Liver (tissue), 9 donors: ENCODE data around the gene RTN4. TPM values are rescaled to one million over a fixed set of nuclear protein-coding genes. Genes with fewer than 3 reads are reported as not detected.

Source experiments
- DNase-seq: peaks from one replicate; pipeline ENCODE4 v3.0.0-alpha.2; 2017; ENCODE audit warnings: low spot score
- H3K27ac ChIP-seq, 2 donors: one replicate each; pipeline ENCODE4 v1.7.0; 2013; ENCODE audit warnings: inconsistent platforms in 2 of 2, low read length in 2 of 2, control low read depth in 1 of 2, low read depth in 1 of 2, mild to moderate bottlenecking in 1 of 2
- H3K27me3 ChIP-seq, 4 donors: one replicate each; pipeline versions ENCODE4 v1.6.1 to v1.7.0; 2013; ENCODE audit warnings: low read length in 3 of 4, inconsistent platforms in 1 of 4, mild to moderate bottlenecking in 1 of 4, moderate library complexity in 1 of 4; ENCODE audit not compliant: control insufficient read depth in 4 of 4, insufficient read depth in 4 of 4
- H3K36me3 ChIP-seq, 4 donors: one replicate each; pipeline versions ENCODE4 v1.6.1 to v1.7.0; 2013; ENCODE audit warnings: low read length in 3 of 4, mild to moderate bottlenecking in 3 of 4, low read depth in 1 of 4, moderate library complexity in 1 of 4; ENCODE audit not compliant: control insufficient read depth in 4 of 4, insufficient read depth in 3 of 4
- H3K4me1 ChIP-seq, 4 donors: one replicate each; pipeline versions ENCODE4 v1.6.1 to v1.7.0; 2013; ENCODE audit warnings: low read length in 3 of 4, mild to moderate bottlenecking in 3 of 4, moderate library complexity in 1 of 4; ENCODE audit not compliant: control insufficient read depth in 4 of 4, insufficient read depth in 4 of 4
- H3K4me3 ChIP-seq, 3 donors: one replicate each; pipeline versions ENCODE4 v1.6.1 to v1.7.0; 2013; ENCODE audit warnings: low read length in 3 of 3, control low read depth in 1 of 3, low read depth in 1 of 3, mild to moderate bottlenecking in 1 of 3
- H3K9ac ChIP-seq, 2 donors: one replicate each; pipeline ENCODE4 v1.7.0; 2013; ENCODE audit warnings: low read length in 2 of 2, mild to moderate bottlenecking in 2 of 2, moderate library complexity in 2 of 2, control low read depth in 1 of 2, low read depth in 1 of 2
- H3K9me3 ChIP-seq, 4 donors: one replicate each; pipeline versions ENCODE4 v1.6.1 to v1.7.0; 2013; ENCODE audit warnings: low read length in 3 of 4; ENCODE audit not compliant: control insufficient read depth in 4 of 4
- ATF3 ChIP-seq: IDR thresholded peaks from 2 replicates; pipeline ENCODE4 v1.6.1; 2016; ENCODE audit warnings: antibody characterized with exemption
- CTCF ChIP-seq: fragments of 150-350 bp; IDR thresholded peaks from 2 replicates; pipeline ENCODE4 v1.5.1; 2017; ENCODE audit warnings: improper control_type of control experiment, low read depth, low read length; ENCODE audit not compliant: missing input control
- EGR1 ChIP-seq, 2 donors: IDR thresholded peaks; 2 replicates each; pipeline ENCODE4 v1.6.1; 2016 to 2018; ENCODE audit warnings: antibody characterized with exemption in 2 of 2, low read depth in 2 of 2
- FOXA1 ChIP-seq: IDR thresholded peaks from 2 replicates; pipeline ENCODE4 v1.6.1; 2016; ENCODE audit warnings: antibody characterized with exemption
- FOXA2 ChIP-seq: IDR thresholded peaks from 2 replicates; pipeline ENCODE4 v1.6.1; 2016; ENCODE audit warnings: antibody characterized with exemption
- GABPA ChIP-seq, 2 donors: IDR thresholded peaks in 1 of 2; conservative IDR thresholded peaks in 1 of 2; 2 replicates each; pipeline ENCODE4 v1.6.1; 2016; ENCODE audit warnings: antibody characterized with exemption in 2 of 2, mild to moderate bottlenecking in 1 of 2, moderate library complexity in 1 of 2
- HNF4A ChIP-seq, 2 donors: conservative IDR thresholded peaks; 2 replicates each; pipeline ENCODE4 v1.6.1; 2016; ENCODE audit warnings: antibody characterized with exemption in 2 of 2, mild to moderate bottlenecking in 2 of 2
- HNF4G ChIP-seq: IDR thresholded peaks from 2 replicates; pipeline ENCODE4 v1.6.1; 2016; ENCODE audit warnings: antibody characterized with exemption
- JUND ChIP-seq, 2 donors: IDR thresholded peaks; 2 replicates each; pipeline ENCODE4 v1.6.1; 2016; ENCODE audit warnings: antibody characterized with exemption in 2 of 2
- NR2F2 ChIP-seq: IDR thresholded peaks from 2 replicates; pipeline ENCODE4 v1.6.1; 2016; ENCODE audit warnings: antibody characterized with exemption
- RAD21 ChIP-seq, 2 donors: IDR thresholded peaks; 2 replicates each; pipeline ENCODE4 v1.6.1; 2016; ENCODE audit warnings: antibody characterized with exemption in 2 of 2, mild to moderate bottlenecking in 2 of 2
- REST ChIP-seq: IDR thresholded peaks from 2 replicates; pipeline ENCODE4 v1.6.1; 2016; ENCODE audit warnings: antibody characterized with exemption, mild to moderate bottlenecking
- RXRA ChIP-seq, 2 donors: IDR thresholded peaks; 2 replicates each; pipeline ENCODE4 v1.6.1; 2017 to 2018; ENCODE audit warnings: antibody characterized with exemption in 2 of 2, mild to moderate bottlenecking in 1 of 2
- SP1 ChIP-seq: IDR thresholded peaks from 2 replicates; pipeline ENCODE4 v1.6.1; 2018; ENCODE audit warnings: antibody characterized with exemption, mild to moderate bottlenecking
- YY1 ChIP-seq: IDR thresholded peaks from 2 replicates; pipeline ENCODE4 v1.6.1; 2016; ENCODE audit warnings: antibody characterized with exemption, mild to moderate bottlenecking
- WGBS: extraction: QIAGEN DNeasy Blood & Tissue Kit; methylation state at CpG from one replicate; pipeline ENCODE4 v1.1.7; 2013; 5-methylcytosine and 5-hydroxymethylcytosine counted together
- polyA plus RNA-seq, 2 donors: library from polyadenylated mRNA; stranded (reverse) in 1 of 2; unstranded in 1 of 2; fragments of 200-250 nt in 1 of 2; fragments of >200 nt in 1 of 2; fragmentation: Nextera tagmentation in 1 of 2; extraction: Ambion mirVana in 1 of 2; gene quantifications; one replicate each; pipeline versions ENCODE4 v1.2.1 to v1.2.3, GENCODE V29; 2013 to 2015
- total RNA-seq, 2 donors: library from RNA; depleted of rRNA; stranded (reverse); fragments of >200 nt; gene quantifications; one replicate each; pipeline ENCODE4 v1.2.3, GENCODE V29; 2014
- TF ChIP-seq, protein P1 (sequence below): IDR thresholded peaks from 2 replicates; pipeline ENCODE4 v1.6.1; 2016; ENCODE audit warnings: antibody characterized with exemption
- TF ChIP-seq, protein P2 (sequence below): IDR thresholded peaks from 2 replicates; pipeline ENCODE4 v1.6.1; 2016; ENCODE audit warnings: antibody characterized with exemption
- donor health status: healthy.
- donor health status: healthy.
- donor health status: healthy.
- donor health status: healthy.
- donor health status: healthy.

The RTN4 gene
- total and polyA plus RNA-seq, 4 donors = 73.5 to 348 (median 151) TPM

- no peaks in the 10 kb centered on the region for H3K36me3 ChIP-seq
- no peaks in the 10 kb centered on the region for H3K4me1 ChIP-seq
- H3K9ac ChIP-seq = no peak overlapping the region
- DNase-seq = no peak
- H3K9me3 ChIP-seq = no peaks in the 10 kb centered on the region
- no peak overlapping the region for H3K4me3 ChIP-seq
- H3K27me3 ChIP-seq = no peaks in the 10 kb centered on the region
- TF ChIP-seq, protein P1, sequence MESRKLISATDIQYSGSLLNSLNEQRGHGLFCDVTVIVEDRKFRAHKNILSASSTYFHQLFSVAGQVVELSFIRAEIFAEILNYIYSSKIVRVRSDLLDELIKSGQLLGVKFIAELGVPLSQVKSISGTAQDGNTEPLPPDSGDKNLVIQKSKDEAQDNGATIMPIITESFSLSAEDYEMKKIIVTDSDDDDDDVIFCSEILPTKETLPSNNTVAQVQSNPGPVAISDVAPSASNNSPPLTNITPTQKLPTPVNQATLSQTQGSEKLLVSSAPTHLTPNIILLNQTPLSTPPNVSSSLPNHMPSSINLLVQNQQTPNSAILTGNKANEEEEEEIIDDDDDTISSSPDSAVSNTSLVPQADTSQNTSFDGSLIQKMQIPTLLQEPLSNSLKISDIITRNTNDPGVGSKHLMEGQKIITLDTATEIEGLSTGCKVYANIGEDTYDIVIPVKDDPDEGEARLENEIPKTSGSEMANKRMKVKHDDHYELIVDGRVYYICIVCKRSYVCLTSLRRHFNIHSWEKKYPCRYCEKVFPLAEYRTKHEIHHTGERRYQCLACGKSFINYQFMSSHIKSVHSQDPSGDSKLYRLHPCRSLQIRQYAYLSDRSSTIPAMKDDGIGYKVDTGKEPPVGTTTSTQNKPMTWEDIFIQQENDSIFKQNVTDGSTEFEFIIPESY = no peak
- TF ChIP-seq YY1 (no peak), RXRA (IDR thresholded peaks at IDR 0.05) (no peak), FOXA2 (no peak), HNF4A (conservative IDR thresholded peaks at IDR 0.05) (no peak), GABPA (IDR thresholded peaks at IDR 0.05 in 1 of 2, conservative IDR thresholded peaks at IDR 0.05 in 1 of 2) (no peak), FOXA1 (no peak), REST (no peak), CTCF (no peak), ATF3 (no peak), SP1 (no peak), JUND (IDR thresholded peaks at IDR 0.05) (no peak), EGR1 (IDR thresholded peaks at IDR 0.05; ENCODE audit: low read depth in 2 of 2) (no peak), NR2F2 (no peak)
- TF ChIP-seq, protein P2, sequence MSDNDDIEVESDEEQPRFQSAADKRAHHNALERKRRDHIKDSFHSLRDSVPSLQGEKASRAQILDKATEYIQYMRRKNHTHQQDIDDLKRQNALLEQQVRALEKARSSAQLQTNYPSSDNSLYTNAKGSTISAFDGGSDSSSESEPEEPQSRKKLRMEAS = no peak
- no peak overlapping the region for H3K27ac ChIP-seq
- 85% methylated on average over 3 of the region's 3 CpGs for WGBS
Observed at GRCh38 chr2:54962935-54963440, 87.3 kb downstream of the RTN4 start.

- no peak overlapping the region for H3K9ac ChIP-seq
- 95% methylated on average over 13 of the region's 13 CpGs for WGBS
- no peaks in the 10 kb centered on the region for H3K9me3 ChIP-seq
- H3K36me3 ChIP-seq = no peaks in the 10 kb centered on the region
- H3K27ac ChIP-seq = no peak overlapping the region
- no peaks in the 10 kb centered on the region for H3K27me3 ChIP-seq
- TF ChIP-seq SP1 (no peak), GABPA (IDR thresholded peaks at IDR 0.05 in 1 of 2, conservative IDR thresholded peaks at IDR 0.05 in 1 of 2) (no peak), RAD21 (IDR thresholded peaks at IDR 0.05) (no peak), FOXA2 (no peak), ATF3 (no peak), FOXA1 (no peak), HNF4A (conservative IDR thresholded peaks at IDR 0.05) (no peak), HNF4G (no peak), JUND (IDR thresholded peaks at IDR 0.05) (no peak)
- TF ChIP-seq, protein P2 = no peak
- DNase-seq = no peak
- no peaks in the 10 kb centered on the region for H3K4me1 ChIP-seq
- no peak overlapping the region for H3K4me3 ChIP-seq
Observed at GRCh38 chr2:54962511-54962910, 87.7 kb downstream of the RTN4 start.
